B cell (primary cell): ENCODE data around the gene CDKL4.
"Not testable (repeated sequence)": the region's sequence is repeated elsewhere in the genome, so short reads cannot be mapped to it uniquely, and the experiment has no call there.

Source experiments
- CTCF ChIP-seq: fragments of 200-600 bp; IDR thresholded peaks from one replicate; pipeline ENCODE4 v1.8.0; 2022; ENCODE audit warnings: antibody characterized with exemption, mild to moderate bottlenecking
- EZH2 ChIP-seq: IDR thresholded peaks from 2 replicates; pipeline ENCODE4 v1.6.1; 2012; ENCODE audit warnings: borderline replicate concordance, low read depth, mild to moderate bottlenecking, moderate library complexity, low read length; ENCODE audit not compliant: insufficient read depth, poor library complexity, severe bottlenecking

GRCh38 chr2:39172047-39172706 lies 71.6 kb downstream of the CDKL4 start:
- not testable (repeated sequence) for TF ChIP-seq CTCF, EZH2
